OCI-LY3 (cell line): ENCODE data around the gene RUFY1.

Experiments
- H2AFZ ChIP-seq: fragments of 200-600, 300-600 bp; shearing (Covaris generic); 2 replicates; pipeline ENCODE4 v1.6.0; 2014; ENCODE audit warnings: antibody characterized with exemption, low read depth, low read length
- H3K27ac ChIP-seq: fragments of 200-600, 300-600 bp; sonication (generic); 2 replicates; pipeline ENCODE4 v1.5.1; 2014; ENCODE audit warnings: mild to moderate bottlenecking, low read length, moderate library complexity, mixed read lengths
- H3K27me3 ChIP-seq: fragments of 200-600, 300-600 bp; sonication (generic); 2 replicates; pipeline ENCODE4 v1.6.1; 2014; ENCODE audit warnings: low read depth, low read length, mixed read lengths
- H3K36me3 ChIP-seq: fragments of 200-600, 300-600 bp; sonication (generic); replicated peaks from 2 replicates; pipeline ENCODE3; 2014; ENCODE audit warnings: low read depth, low read length, mixed read lengths
- H3K4me1 ChIP-seq: fragments of 300-600, 200-600 bp; sonication (generic); 2 replicates; pipeline ENCODE4 v1.6.1; 2014; ENCODE audit warnings: low read length, mixed read lengths
- H3K4me2 ChIP-seq: fragments of 200-600, 300-600 bp; sonication (generic); 2 replicates; pipeline ENCODE4 v1.6.1; 2014; ENCODE audit warnings: low read length, mixed read lengths
- H3K4me3 ChIP-seq: fragments of 300-600, 200-600 bp; sonication (generic); 2 replicates; pipeline ENCODE4 v1.5.1; 2014; ENCODE audit warnings: antibody characterized with exemption, mild to moderate bottlenecking, low read length, moderate library complexity
- H3K79me2 ChIP-seq: fragments of 300-600, 200-600 bp; shearing (Covaris generic); 2 replicates; pipeline ENCODE4 v1.6.1; 2014; ENCODE audit warnings: mild to moderate bottlenecking, low read length, mixed read lengths
- H3K9ac ChIP-seq: fragments of 300-600, 200-600 bp; shearing (Covaris generic); 2 replicates; pipeline ENCODE4 v1.6.0; 2014; ENCODE audit warnings: mild to moderate bottlenecking, low read length, moderate library complexity
- H3K9me3 ChIP-seq: fragments of 200-600, 300-600 bp; shearing (Covaris generic); 2 replicates; pipeline ENCODE4 v1.6.1; 2014; ENCODE audit warnings: low read length, mixed read lengths; ENCODE audit not compliant: insufficient read depth
- H4K20me1 ChIP-seq: fragments of 200-600, 300-600 bp; sonication (generic); 2 replicates; pipeline ENCODE4 v1.6.1; 2016; ENCODE audit warnings: low read length, mixed read lengths; ENCODE audit not compliant: insufficient read depth
- EZH2phosphoT487 ChIP-seq: fragments of 200-600 bp; shearing (Covaris generic); IDR thresholded peaks from 2 replicates; pipeline ENCODE4 v1.6.1; 2018; ENCODE audit warnings: antibody characterized with exemption, mixed run types, low read depth
- TF ChIP-seq, protein P1 (sequence below): fragments of 200-600, 300-600 bp; sonication (generic); IDR thresholded peaks from 2 replicates; pipeline ENCODE4 v1.5.1; 2014; ENCODE audit warnings: antibody characterized with exemption, low read length, low read depth

Gene RUFY1

DNA sequence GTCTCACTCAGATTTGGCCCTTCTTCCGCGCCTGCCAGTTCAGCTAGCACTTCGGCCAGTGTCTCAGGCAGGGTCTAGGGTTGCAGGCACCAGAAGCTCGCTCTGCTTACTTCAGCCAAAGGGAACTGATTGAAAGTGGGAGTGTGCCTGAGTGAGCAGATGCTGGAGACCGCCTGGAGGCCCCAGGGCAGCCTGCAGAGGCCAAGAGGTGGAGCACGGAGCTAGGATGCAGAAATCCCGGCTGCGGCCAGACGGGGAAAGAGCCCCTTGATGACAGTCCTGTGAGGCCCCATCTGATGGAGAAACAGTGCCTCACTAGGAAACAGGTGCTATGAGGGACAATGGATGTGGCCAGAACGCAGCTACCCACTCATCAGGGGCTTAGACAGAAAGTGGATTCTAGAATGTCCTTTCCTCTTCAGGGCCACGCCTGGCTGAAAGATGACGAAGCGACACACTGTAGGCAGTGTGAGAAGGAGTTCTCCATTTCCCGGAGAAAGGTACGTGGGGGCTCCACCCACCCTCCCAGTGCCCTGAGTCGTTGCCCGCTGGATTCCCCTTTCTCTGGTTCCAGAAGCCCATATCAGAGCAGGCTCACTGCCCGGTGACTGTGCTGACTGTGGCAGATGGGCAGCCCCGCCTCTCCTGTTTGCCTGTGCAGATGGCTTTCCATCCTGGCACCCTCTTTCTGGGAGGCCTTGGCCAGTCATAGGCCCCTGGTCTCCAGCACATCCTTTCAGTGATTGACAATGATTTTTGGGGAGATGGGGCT is 57.0 kb downstream of the RUFY1 start:
- no peak overlapping the region for H2AFZ ChIP-seq
- no peak overlapping the region for H3K9ac ChIP-seq
- no peaks in the 10 kb centered on the region for H3K9me3 ChIP-seq
- peaks cover 32% of the 10 kb centered on the region for H3K36me3 ChIP-seq
- TF ChIP-seq, protein P1, sequence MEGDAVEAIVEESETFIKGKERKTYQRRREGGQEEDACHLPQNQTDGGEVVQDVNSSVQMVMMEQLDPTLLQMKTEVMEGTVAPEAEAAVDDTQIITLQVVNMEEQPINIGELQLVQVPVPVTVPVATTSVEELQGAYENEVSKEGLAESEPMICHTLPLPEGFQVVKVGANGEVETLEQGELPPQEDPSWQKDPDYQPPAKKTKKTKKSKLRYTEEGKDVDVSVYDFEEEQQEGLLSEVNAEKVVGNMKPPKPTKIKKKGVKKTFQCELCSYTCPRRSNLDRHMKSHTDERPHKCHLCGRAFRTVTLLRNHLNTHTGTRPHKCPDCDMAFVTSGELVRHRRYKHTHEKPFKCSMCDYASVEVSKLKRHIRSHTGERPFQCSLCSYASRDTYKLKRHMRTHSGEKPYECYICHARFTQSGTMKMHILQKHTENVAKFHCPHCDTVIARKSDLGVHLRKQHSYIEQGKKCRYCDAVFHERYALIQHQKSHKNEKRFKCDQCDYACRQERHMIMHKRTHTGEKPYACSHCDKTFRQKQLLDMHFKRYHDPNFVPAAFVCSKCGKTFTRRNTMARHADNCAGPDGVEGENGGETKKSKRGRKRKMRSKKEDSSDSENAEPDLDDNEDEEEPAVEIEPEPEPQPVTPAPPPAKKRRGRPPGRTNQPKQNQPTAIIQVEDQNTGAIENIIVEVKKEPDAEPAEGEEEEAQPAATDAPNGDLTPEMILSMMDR = no peak
- TF ChIP-seq EZH2phosphoT487 = no peak
- H3K27ac ChIP-seq = no peak overlapping the region
- H4K20me1 ChIP-seq = peaks cover 15% of the 10 kb centered on the region
- H3K4me1 ChIP-seq = no peaks in the 10 kb centered on the region
- no peaks in the 10 kb centered on the region for H3K27me3 ChIP-seq
- H3K4me2 ChIP-seq = no peak overlapping the region
- no peak overlapping the region for H3K4me3 ChIP-seq
- no peaks in the 10 kb centered on the region for H3K79me2 ChIP-seq

DNA sequence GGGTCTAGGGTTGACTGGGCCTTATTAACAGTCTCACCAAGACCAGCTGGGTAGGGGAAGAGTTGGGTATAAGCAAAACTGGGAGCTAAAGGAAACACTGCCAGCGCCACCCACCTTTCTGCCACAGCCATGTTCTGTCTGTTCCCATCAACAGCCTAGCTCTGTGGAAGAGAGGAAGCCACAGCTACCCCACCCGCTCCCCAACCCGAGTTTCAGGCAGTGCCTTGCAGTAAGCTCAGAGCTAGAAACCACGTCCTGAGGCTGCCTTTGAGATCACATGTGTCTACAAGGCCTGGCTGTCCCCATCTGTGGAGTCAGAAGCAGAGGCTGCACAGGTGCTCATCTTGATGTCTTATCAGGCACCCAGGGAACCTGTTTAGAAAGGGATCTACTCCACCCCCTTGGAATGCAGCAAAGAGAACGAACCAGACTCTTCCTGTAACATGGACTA is 57.8 kb downstream of the RUFY1 start:
- Histone ChIP-seq H3K4me1 (no peaks in the 10 kb centered on the region), H3K9ac (no peak overlapping the region), H4K20me1 (peaks cover 23% of the 10 kb centered on the region), H3K4me2 (no peak overlapping the region), H3K27ac (peak overlapping the region; percentile 2; the same call in 1 of the 2 replicates), H3K79me2 (peaks cover 7% of the 10 kb centered on the region; the same call in 1 of the 2 replicates), H3K36me3 (peaks cover 38% of the 10 kb centered on the region), H2AFZ (no peak overlapping the region), H3K27me3 (no peaks in the 10 kb centered on the region), H3K4me3 (no peak overlapping the region), H3K9me3 (no peaks in the 10 kb centered on the region)
- TF ChIP-seq, protein P1 = no peak
- TF ChIP-seq EZH2phosphoT487 = no peak

DNA sequence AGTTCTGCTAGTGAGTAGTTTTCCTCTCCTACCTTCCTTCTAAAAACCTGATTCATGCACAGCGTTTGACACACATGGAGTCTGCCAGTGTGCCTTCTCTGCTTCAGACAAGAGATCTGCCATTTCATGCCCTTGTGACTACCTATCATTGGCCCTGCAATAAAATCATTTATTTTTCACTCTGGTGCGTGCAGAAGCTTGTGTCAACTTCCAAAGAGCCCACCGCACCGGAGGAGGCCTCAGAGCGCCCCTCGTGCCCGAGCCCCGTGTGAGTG is 59.4 kb downstream of the RUFY1 start:
- peaks cover 38% of the 10 kb centered on the region for H4K20me1 ChIP-seq
- peaks cover 12% of the 10 kb centered on the region; the same call in 1 of the 2 replicates for H3K79me2 ChIP-seq
- no peak overlapping the region for H3K9ac ChIP-seq
- no peak overlapping the region for H3K4me3 ChIP-seq
- H3K27ac ChIP-seq = no peak overlapping the region
- no peaks in the 10 kb centered on the region for H3K27me3 ChIP-seq
- H3K36me3 ChIP-seq = peaks cover 51% of the 10 kb centered on the region
- TF ChIP-seq, protein P1 = no peak
- TF ChIP-seq EZH2phosphoT487 = no peak
- no peak overlapping the region for H3K4me2 ChIP-seq
- H2AFZ ChIP-seq = no peak overlapping the region
- H3K4me1 ChIP-seq = no peaks in the 10 kb centered on the region
- H3K9me3 ChIP-seq = no peaks in the 10 kb centered on the region

DNA sequence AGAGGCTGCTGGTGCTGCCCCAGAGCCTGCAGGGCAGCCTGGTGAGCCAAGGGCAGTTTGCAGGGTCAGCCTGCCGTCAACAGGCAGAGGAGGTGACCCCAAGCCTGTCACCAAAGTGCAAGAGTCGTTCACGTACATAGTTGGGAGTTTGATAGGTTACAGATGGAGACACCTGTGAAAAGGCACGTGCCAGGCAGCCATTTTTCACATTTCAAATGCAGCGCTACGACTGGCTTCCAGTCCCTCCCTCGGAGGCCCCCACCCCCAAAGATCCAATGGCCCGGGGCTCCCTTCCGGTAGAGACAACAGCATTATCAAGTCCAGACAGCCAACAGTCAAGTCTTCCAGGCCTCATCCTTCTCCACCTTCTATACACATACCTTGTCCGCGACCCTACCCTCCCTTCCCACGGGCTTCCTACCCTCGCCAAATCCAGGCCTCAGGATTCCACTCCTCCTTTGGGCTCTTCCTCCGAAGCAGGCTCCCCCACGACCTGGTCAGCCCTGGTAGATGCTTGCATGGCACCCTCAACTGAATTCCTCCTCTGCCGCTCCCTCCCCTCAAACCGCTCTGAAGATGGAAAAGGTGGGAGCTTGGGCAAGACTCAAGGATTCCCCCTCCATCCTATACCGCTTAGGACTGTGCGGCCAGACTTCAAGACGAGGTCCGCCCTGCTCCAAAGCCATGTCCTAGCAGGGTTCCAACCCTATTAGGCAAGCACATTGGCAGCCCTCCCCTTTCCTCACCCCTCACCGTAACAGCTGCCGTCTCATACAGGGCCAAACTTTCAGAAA is 60.0 kb downstream of the RUFY1 start:
- Histone ChIP-seq H3K27ac (no peak overlapping the region), H3K9me3 (no peaks in the 10 kb centered on the region), H3K4me3 (no peak overlapping the region), H3K36me3 (peaks cover 57% of the 10 kb centered on the region), H3K4me1 (no peaks in the 10 kb centered on the region), H3K9ac (no peak overlapping the region), H4K20me1 (peaks cover 42% of the 10 kb centered on the region), H2AFZ (no peak overlapping the region), H3K27me3 (no peaks in the 10 kb centered on the region), H3K4me2 (no peak overlapping the region), H3K79me2 (peaks cover 12% of the 10 kb centered on the region; the same call in 1 of the 2 replicates)
- TF ChIP-seq, protein P1 = no peak
- TF ChIP-seq EZH2phosphoT487 = no peak
